IMR-90 (cell line): ENCODE measurements around the gene CNKSR2. TPM values are rescaled to one million over a fixed set of nuclear protein-coding genes. Genes with fewer than 3 reads are reported as not detected.

Experiments
- ATAC-seq: fragments of 200-7000 bp; cut with Tn5 transposase; 2 replicates; pipeline ENCODE4 v1.9.1; 2020; ENCODE audit warnings: low read depth, mild to moderate bottlenecking, moderate library complexity
- BruUV-seq: library from RNA; stranded (reverse); fragments of 400-500 nt; replicated peaks from 2 replicates; lab custom pipeline; 2021; lab: Mats Ljungman, UMichigan
- CTCF ChIA-PET: fragments of 300-600 bp; formaldehyde crosslinking; extraction: SDS; loops from one replicate; lab custom pipeline; 2021; ENCODE audit warnings: antibody characterized with exemption; lab: Yijun Ruan, JAX
- POLR2A ChIA-PET: fragments of 300-600 bp; sonication (Branson Sonifier 250); formaldehyde crosslinking; loops from one replicate; lab custom pipeline; 2022; ENCODE audit warnings: antibody characterized with exemption; ENCODE audit not compliant: unreplicated experiment; lab: Charles Lee
- DNase-seq: peaks from one replicate; pipeline ENCODE4 v3.0.0; 2013
- H2AFZ ChIP-seq: replicated peaks from 2 replicates; pipeline ENCODE3; 2013; ENCODE audit warnings: low read length, mild to moderate bottlenecking; ENCODE audit not compliant: poor library complexity
- H2AK5ac ChIP-seq: 2 replicates; pipeline ENCODE4 v1.6.1; 2013; ENCODE audit warnings: low read depth, low read length, inconsistent platforms
- H2AK9ac ChIP-seq: replicated peaks from 2 replicates; pipeline ENCODE3; 2013; ENCODE audit warnings: mild to moderate bottlenecking, low read depth, low read length, moderate library complexity; ENCODE audit not compliant: poor library complexity
- H2BK120ac ChIP-seq: 2 replicates; pipeline ENCODE4 v1.6.1; 2013; ENCODE audit warnings: low read depth, low read length, inconsistent platforms
- H2BK15ac ChIP-seq: 3 replicates; pipeline ENCODE4 v1.6.1; 2013; ENCODE audit warnings: low read depth, low read length, inconsistent platforms
- H2BK20ac ChIP-seq: 2 replicates; pipeline ENCODE4 v1.6.1; 2013; ENCODE audit warnings: low read depth, mild to moderate bottlenecking, inconsistent platforms, low read length, moderate library complexity
- H2BK5ac ChIP-seq: 2 replicates; pipeline ENCODE4 v1.6.1; 2013; ENCODE audit warnings: mild to moderate bottlenecking, low read depth, low read length, inconsistent platforms; ENCODE audit not compliant: poor library complexity, severe bottlenecking
- H3K14ac ChIP-seq: replicated peaks from 2 replicates; pipeline ENCODE4 v1.6.1; 2013; ENCODE audit warnings: low read depth, low read length, inconsistent platforms
- H3K18ac ChIP-seq: 2 replicates; pipeline ENCODE4 v1.6.1; 2013; ENCODE audit warnings: low read depth, low read length, control low read depth
- H3K23ac ChIP-seq: 2 replicates; pipeline ENCODE4 v1.6.1; 2013; ENCODE audit warnings: low read depth, low read length, inconsistent platforms
- H3K27ac ChIP-seq: 2 replicates; pipeline ENCODE4 v1.5.1; 2013; ENCODE audit warnings: mild to moderate bottlenecking, control low read depth, low read length; ENCODE audit not compliant: insufficient read depth
- H3K27me3 ChIP-seq: 2 replicates; pipeline ENCODE4 v1.6.1; 2013; ENCODE audit warnings: low read length; ENCODE audit not compliant: control insufficient read depth, insufficient read depth
- H3K36me3 ChIP-seq: 2 replicates; pipeline ENCODE4 v1.6.1; 2013; ENCODE audit warnings: low read length, mixed read lengths; ENCODE audit not compliant: control insufficient read depth, insufficient read depth
- H3K4ac ChIP-seq: 2 replicates; pipeline ENCODE4 v1.6.1; 2013; ENCODE audit warnings: low read depth, low read length, inconsistent platforms
- H3K4me1 ChIP-seq: 2 replicates; pipeline ENCODE4 v1.6.1; 2013; ENCODE audit warnings: low read length, mixed read lengths; ENCODE audit not compliant: control insufficient read depth, insufficient read depth
- H3K4me2 ChIP-seq: 2 replicates; pipeline ENCODE4 v1.6.1; 2013; ENCODE audit warnings: low read depth, mild to moderate bottlenecking, control low read depth, low read length, moderate library complexity
- H3K4me3 ChIP-seq: 2 replicates; pipeline ENCODE4 v1.5.1; 2013; ENCODE audit warnings: low read depth, mild to moderate bottlenecking, control low read depth, low read length, moderate library complexity; ENCODE audit not compliant: insufficient read depth
- H3K56ac ChIP-seq: 2 replicates; pipeline ENCODE4 v1.6.1; 2013; ENCODE audit warnings: low read length, inconsistent platforms; ENCODE audit not compliant: insufficient read depth; ENCODE audit errors: extremely low read depth
- H3K79me1 ChIP-seq, 2 experiments: 2 replicates each; pipeline ENCODE4 v1.6.1; 2013; ENCODE audit warnings: low read length in 2 of 2, inconsistent platforms in 1 of 2, low read depth in 1 of 2
- H3K9ac ChIP-seq: 2 replicates; pipeline ENCODE4 v1.6.1; 2013; ENCODE audit warnings: low read depth, low read length, control low read depth
- H3K9me1 ChIP-seq: 2 replicates; pipeline ENCODE4 v1.6.1; 2013; ENCODE audit warnings: low read length, inconsistent platforms; ENCODE audit not compliant: insufficient read depth
- H3K9me3 ChIP-seq: 2 replicates; pipeline ENCODE4 v1.6.1; 2013; ENCODE audit warnings: low read length; ENCODE audit not compliant: control insufficient read depth, insufficient read depth
- H4K20me1 ChIP-seq: 2 replicates; pipeline ENCODE4 v1.6.1; 2013; ENCODE audit warnings: low read length, inconsistent platforms; ENCODE audit not compliant: insufficient read depth
- H4K5ac ChIP-seq: 2 replicates; pipeline ENCODE4 v1.6.1; 2013; ENCODE audit warnings: mild to moderate bottlenecking, low read depth, low read length, control low read depth
- H4K8ac ChIP-seq, 2 experiments: 2 replicates each; pipeline ENCODE4 v1.6.1; 2013; ENCODE audit warnings: low read depth in 2 of 2, low read length in 2 of 2, control low read depth in 1 of 2, inconsistent platforms in 1 of 2
- H4K91ac ChIP-seq: 2 replicates; pipeline ENCODE4 v1.6.1; 2013; ENCODE audit warnings: low read depth, low read length, inconsistent platforms; ENCODE audit not compliant: insufficient read depth
- CEBPB ChIP-seq: IDR thresholded peaks from 2 replicates; pipeline ENCODE4 v1.6.1; 2012; ENCODE audit warnings: low read depth, low read length, improper control_type of control experiment
- CHD1 ChIP-seq: IDR thresholded peaks from 2 replicates; pipeline ENCODE4 v1.6.1; 2012; ENCODE audit warnings: low read depth, low read length, improper control_type of control experiment
- SMC3 ChIP-seq: fragments of 150-350 bp; IDR thresholded peaks from 2 replicates; pipeline ENCODE4 v1.6.1; 2016; ENCODE audit warnings: low read depth, mild to moderate bottlenecking, antibody characterized with exemption, low read length, moderate library complexity
- WGBS, 2 experiments: methylation state at CpG; one replicate each; pipeline versions ENCODE4 v1.1.5 to v1.1.7; 2013; ENCODE audit warnings: missing lambda C conversion rate in 2 of 2; ENCODE audit not compliant: insufficient read length in 1 of 2; ENCODE audit errors: extremely low coverage in 2 of 2; 5-methylcytosine and 5-hydroxymethylcytosine counted together
- dilution Hi-C: fragments of 300-500 bp; cut with HindIII; formaldehyde crosslinking; loops from one replicate; pipeline ENCODE4 v1.14.3; 2018; ENCODE audit warnings: low sequenced_read_pairs; ENCODE audit not compliant: unreplicated experiment
- in situ Hi-C: fragments of 300-500 bp; cut with MboI; formaldehyde crosslinking; loops from 3 replicates; pipeline ENCODE4 v1.14.3; 2019; ENCODE audit warnings: low sequenced_read_pairs, inconsistent platforms, mixed read lengths
- intact Hi-C: fragments of 100-400 bp; cut with micrococcal nuclease; formaldehyde crosslinking; loops from 2 replicates; pipeline ENCODE4 v1.10.0; 2022
- polyA plus RNA-seq, 3 experiments: library from polyadenylated mRNA; depleted of rRNA; stranded (reverse); fragments of >200 nt; gene quantifications; 2 replicates each; pipeline ENCODE4 v1.2.3, GENCODE V29; 2012; ENCODE audit warnings: low replicate concordance in 1 of 3
- total RNA-seq: library from RNA; depleted of rRNA; stranded (reverse); fragments of >200 nt; gene quantifications from 2 replicates; pipeline ENCODE4 v1.2.3, GENCODE V29; 2012

Gene CNKSR2
- total and polyA plus RNA-seq, 2 of the 4 experiments (the other 2 are of a cell fraction), result 0.14 to 0.90 TPM

DNA sequence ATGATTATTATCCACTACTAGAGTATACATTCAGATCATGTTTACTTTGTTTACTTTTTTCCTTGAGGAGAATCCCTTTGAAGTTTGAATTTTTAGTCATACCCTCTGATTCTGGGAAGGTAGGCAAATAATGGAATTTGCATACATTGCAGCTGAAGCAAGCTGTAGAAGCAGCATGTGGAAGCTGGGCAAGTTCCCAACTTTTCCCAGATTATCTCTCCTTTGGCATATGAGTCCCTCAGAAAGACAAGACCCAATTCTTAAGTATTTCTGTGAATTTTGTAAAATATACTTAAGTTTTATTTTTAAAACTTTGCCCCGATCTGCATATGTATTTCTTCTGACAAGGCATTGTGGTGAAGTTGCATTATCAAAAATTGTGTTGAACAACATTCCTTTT lies 94.9 kb downstream of the CNKSR2 start:
- H3K18ac ChIP-seq, result no peak overlapping the region
- H3K9me1 ChIP-seq, result no peaks in the 10 kb centered on the region
- no peak overlapping the region for H2AK5ac ChIP-seq
- CTCF ChIA-PET, result no interaction called here
- H2BK5ac ChIP-seq, result no peak overlapping the region
- H3K56ac ChIP-seq, result no peak overlapping the region
- ATAC-seq, result no peak
- no peak overlapping the region for H3K4me3 ChIP-seq
- WGBS, 2 experiments, result no CpG with 5 or more reads among the region's 1 CpG
- no peak overlapping the region for H3K27ac ChIP-seq
- TF ChIP-seq CHD1, result no peak
- no peak for TF ChIP-seq CEBPB
- no peak for TF ChIP-seq SMC3
- H3K23ac ChIP-seq, result no peak overlapping the region
- H4K20me1 ChIP-seq, result no peaks in the 10 kb centered on the region
- no peak overlapping the region for H3K4me2 ChIP-seq
- no peak overlapping the region for H3K4ac ChIP-seq
- no peak overlapping the region for H2AK9ac ChIP-seq
- no TSS peak for BruUV-seq
- no peak overlapping the region for H2BK120ac ChIP-seq
- H3K4me1 ChIP-seq, result no peaks in the 10 kb centered on the region
- H4K5ac ChIP-seq, result no peak overlapping the region
- no peak overlapping the region for H4K91ac ChIP-seq
- H4K8ac ChIP-seq, result no peak overlapping the region
- H2BK15ac ChIP-seq, result no peak overlapping the region
- DNase-seq, result no peak
- H3K36me3 ChIP-seq, result no peaks in the 10 kb centered on the region
- dilution Hi-C loops, result no loop called here
- H3K14ac ChIP-seq, result no peak overlapping the region
- H2BK20ac ChIP-seq, result no peak overlapping the region
- no peak overlapping the region for H3K9ac ChIP-seq
- in situ Hi-C loops, result no loop called here
- H3K79me1 ChIP-seq, result no peaks in the 10 kb centered on the region
- H2AFZ ChIP-seq, result no peak overlapping the region
- no peaks in the 10 kb centered on the region for H3K27me3 ChIP-seq
- H3K9me3 ChIP-seq, result no peaks in the 10 kb centered on the region
- intact Hi-C loops, result no loop called here
- POLR2A ChIA-PET, result no interaction called here
